ENCODE results near the gene LTB4R2. TPM values are rescaled to one million over a fixed set of nuclear protein-coding genes. Genes with fewer than 3 reads are reported as not detected.

Gene LTB4R2
- total RNA-seq, 4 donors from 2014 or later, result 131 to 184 (median 156) TPM

GRCh38 chr14:24339284-24340151, 29.6 kb downstream of the LTB4R2 start, which contains the start of gene RIPK3:
Gene RIPK3 (minus strand): TSS chr14:24339991. CDS start chr14:24339826, 165 bp downstream.
- Histone ChIP-seq H3K4me3 (peak within 1 kb of the TSS; percentile 71), H3K27me3 (peaks cover 6% of the 10 kb centered on the region), H3K36me3 (peaks cover 20% of the 10 kb centered on the region), H3K9me3 (no peaks in the 10 kb centered on the region), H3K27ac (peak within 1 kb of the TSS; percentile 59), H3K4me1 (peaks cover 40% of the 10 kb centered on the region)
- peak; percentile 82 to 86 for DNase-seq (ENCODE audit: low spot score in 2 of 2)
- WGBS, result 13% methylated on average over 4 of the region's 51 CpGs
- no peak for TF ChIP-seq EP300 (IDR thresholded peaks at IDR 0.05)
- TF ChIP-seq POLR2A (IDR thresholded peaks at IDR 0.05), result no peak
- TF ChIP-seq POLR2AphosphoS5 (IDR thresholded peaks at IDR 0.05), result no peak
- no peak for TF ChIP-seq CTCF (IDR thresholded peaks at IDR 0.05)

- TF ChIP-seq POLR2AphosphoS5 (IDR thresholded peaks at IDR 0.05), result no peak
- TF ChIP-seq POLR2A (IDR thresholded peaks at IDR 0.05), result no peak
- no peak for TF ChIP-seq CTCF (IDR thresholded peaks at IDR 0.05)
- TF ChIP-seq EP300 (IDR thresholded peaks at IDR 0.05), result no peak
- peaks cover 30% of the 10 kb centered on the region for H3K4me1 ChIP-seq
- no peaks in the 10 kb centered on the region for H3K27me3 ChIP-seq
- DNase-seq (ENCODE audit: low spot score in 2 of 2), result peak in 1 of 2 donors; percentile 47
- no peaks in the 10 kb centered on the region for H3K9me3 ChIP-seq
- no peak overlapping the region for H3K27ac ChIP-seq
- peaks cover 20% of the 10 kb centered on the region for H3K36me3 ChIP-seq
- no peak overlapping the region for H3K4me3 ChIP-seq
- 80% methylated on average over 1 of the region's 1 CpG for WGBS
These were observed 30.7 kb downstream of the LTB4R2 start for GRCh38 chr14:24340606-24341005.

- no peak for DNase-seq (ENCODE audit: low spot score in 2 of 2)
- Histone ChIP-seq H3K9me3 (no peaks in the 10 kb centered on the region), H3K27ac (no peak overlapping the region), H3K36me3 (peaks cover 2% of the 10 kb centered on the region), H3K4me3 (no peak overlapping the region), H3K4me1 (peaks cover 26% of the 10 kb centered on the region), H3K27me3 (no peaks in the 10 kb centered on the region)
- WGBS, result 82% methylated on average over 4 of the region's 4 CpGs
- no peak for TF ChIP-seq EP300 (IDR thresholded peaks at IDR 0.05)
- no peak for TF ChIP-seq POLR2AphosphoS5 (IDR thresholded peaks at IDR 0.05)
- no peak for TF ChIP-seq POLR2A (IDR thresholded peaks at IDR 0.05)
- TF ChIP-seq CTCF (IDR thresholded peaks at IDR 0.05), result no peak
These were observed 32.9 kb downstream of the LTB4R2 start for GRCh38 chr14:24342889-24343288.

GRCh38 chr14:24343795-24344660, 34.1 kb downstream of the LTB4R2 start:
- DNase-seq (ENCODE audit: low spot score in 2 of 2), result no peak
- WGBS, result 86% methylated on average over 7 of the region's 7 CpGs
- H3K4me3 ChIP-seq, result no peak overlapping the region
- H3K9me3 ChIP-seq, result no peaks in the 10 kb centered on the region
- H3K27ac ChIP-seq, result no peak overlapping the region
- H3K36me3 ChIP-seq, result no peaks in the 10 kb centered on the region
- TF ChIP-seq EP300 (IDR thresholded peaks at IDR 0.05) (no peak), CTCF (IDR thresholded peaks at IDR 0.05) (no peak), POLR2AphosphoS5 (IDR thresholded peaks at IDR 0.05) (no peak), POLR2A (IDR thresholded peaks at IDR 0.05) (no peak)
- H3K4me1 ChIP-seq, result peaks cover 14% of the 10 kb centered on the region
- no peaks in the 10 kb centered on the region for H3K27me3 ChIP-seq

GRCh38 chr14:24347134-24347533, 37.2 kb downstream of the LTB4R2 start:
- no peaks in the 10 kb centered on the region for H3K4me1 ChIP-seq
- no peaks in the 10 kb centered on the region for H3K27me3 ChIP-seq
- no peaks in the 10 kb centered on the region for H3K36me3 ChIP-seq
- no peak overlapping the region for H3K4me3 ChIP-seq
- TF ChIP-seq EP300 (IDR thresholded peaks at IDR 0.05) (no peak), POLR2AphosphoS5 (IDR thresholded peaks at IDR 0.05) (no peak), POLR2A (IDR thresholded peaks at IDR 0.05) (no peak), CTCF (IDR thresholded peaks at IDR 0.05) (no peak)
- DNase-seq (ENCODE audit: low spot score in 2 of 2), result no peak
- H3K27ac ChIP-seq, result no peak overlapping the region
- no peaks in the 10 kb centered on the region for H3K9me3 ChIP-seq
- 56% methylated on average over 1 of the region's 1 CpG for WGBS

Data from suprapubic skin (tissue), 4 donors.